Measurements from ENCODE around the gene CDYL.

- TF ChIP-seq EZH2 (IDR thresholded peaks at IDR 0.05; ENCODE audit: low read length, unreplicated experiment), result no peak
- TF ChIP-seq CTCF (conservative IDR thresholded peaks at IDR 0.05; ENCODE audit: low read depth, low read length), result no peak
- no peak for TF ChIP-seq EZH2phosphoT487 (IDR thresholded peaks at IDR 0.05; ENCODE audit: borderline replicate concordance, low read length)
Measured at GRCh38 chr6:4840169-4840568, 64.0 kb downstream of the CDYL start.

All from PC-3 (cell line).